CD4-positive, alpha-beta T cell treated with Interleukin-10 for 1 hour (primary cell): ENCODE measurements around the gene CCBE1.
"Not testable (repeated sequence)": the region's sequence is repeated elsewhere in the genome, so short reads cannot be mapped to it uniquely, and the experiment has no call there.

Experiments used
- DNase-seq: peaks from one replicate; pipeline ENCODE4 v3.0.0-alpha.2; 2020

The CCBE1 gene

DNA sequence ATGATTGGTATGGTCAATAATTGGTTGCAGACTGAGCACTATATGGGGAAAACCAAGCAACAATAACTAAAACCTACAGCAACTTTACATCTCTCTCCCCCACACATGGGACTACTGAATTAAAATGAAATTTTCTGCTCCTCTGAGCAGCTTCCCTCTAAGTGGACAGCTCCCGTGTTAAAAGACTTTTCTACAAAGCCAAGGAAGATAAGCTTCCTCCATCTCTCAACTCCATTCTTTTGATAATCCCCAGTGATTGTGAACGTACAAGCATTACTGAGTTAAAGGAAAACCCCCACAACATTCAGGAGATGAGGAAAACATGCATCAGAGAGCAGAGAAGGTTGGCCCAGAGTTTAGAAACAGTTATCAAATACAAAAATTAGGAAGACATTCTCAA, 21.9 kb downstream of the CCBE1 start:
- no peak for DNase-seq

DNA sequence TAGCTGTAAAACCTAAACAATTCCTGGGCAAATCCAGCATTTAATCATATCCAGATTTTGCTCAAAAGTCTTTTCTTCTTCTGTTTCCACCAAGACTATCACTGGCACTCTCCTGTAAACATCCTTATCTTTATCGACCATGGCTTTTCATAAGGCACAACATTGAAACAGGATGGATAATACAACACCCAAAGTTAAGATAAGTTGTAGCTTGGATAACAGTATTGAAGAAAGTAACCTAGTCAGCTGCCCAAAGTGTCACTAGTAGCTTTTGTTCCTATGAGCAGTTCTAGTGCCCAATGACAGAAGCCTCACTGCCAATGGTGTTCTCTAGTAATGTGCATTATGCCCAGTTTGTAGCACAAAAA, 22.3 kb downstream of the CCBE1 start:
- no peak for DNase-seq

DNA sequence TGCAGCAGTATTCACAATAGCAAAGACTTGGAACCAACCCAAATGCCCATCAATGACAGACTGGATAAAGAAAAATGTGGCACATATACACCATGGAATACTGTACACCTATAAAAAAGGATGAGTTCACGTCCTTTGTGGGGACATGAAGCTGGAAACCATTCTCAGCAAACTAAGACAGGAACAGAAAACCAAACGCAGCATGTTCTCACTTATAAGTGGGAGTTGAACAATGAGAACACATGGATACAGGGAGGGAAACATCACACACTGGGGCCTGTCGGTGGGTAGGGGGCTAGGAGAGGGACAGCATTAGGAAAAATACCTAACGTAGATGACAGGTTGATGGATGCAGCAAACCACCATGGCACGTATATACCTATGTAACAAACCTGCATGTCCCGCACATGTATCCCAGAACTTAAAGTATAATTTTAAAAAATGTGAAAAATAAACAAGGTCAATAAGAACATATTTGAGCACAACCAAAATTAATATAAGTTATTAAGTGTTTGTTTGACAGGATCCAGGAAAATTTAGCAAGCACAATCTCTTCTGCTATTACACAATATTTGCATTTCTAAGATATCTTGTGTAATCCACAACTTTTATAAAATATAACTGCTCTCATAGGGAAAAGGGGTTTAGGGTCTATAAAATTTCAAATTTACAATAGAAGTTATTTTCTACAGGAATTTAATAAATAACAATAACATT, 22.9 kb downstream of the CCBE1 start:
- no peak for DNase-seq

- no peak for DNase-seq
These were observed 24.9 kb downstream of the CCBE1 start for GRCh38 chr18:59672235-59672711.

DNA sequence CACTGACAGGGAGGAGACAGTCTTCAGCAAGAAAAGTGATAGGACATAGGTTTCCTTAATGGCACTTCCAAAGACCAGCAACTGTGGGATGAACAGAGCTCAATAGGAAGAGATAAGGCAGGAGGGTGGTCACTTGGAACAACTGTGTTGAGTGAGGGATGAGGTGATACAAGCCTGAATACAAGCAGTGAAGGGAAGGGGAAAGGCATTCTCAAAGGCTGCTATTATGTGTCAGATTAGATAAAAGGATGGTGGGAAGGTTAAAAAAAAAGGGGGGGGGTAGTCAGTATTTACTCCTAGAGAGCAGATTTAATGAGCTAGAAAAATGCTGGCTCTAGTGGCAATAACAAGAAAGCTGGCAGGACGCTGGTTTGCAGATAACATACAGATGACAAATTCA, 25.7 kb downstream of the CCBE1 start:
- DNase-seq, result no peak

DNA sequence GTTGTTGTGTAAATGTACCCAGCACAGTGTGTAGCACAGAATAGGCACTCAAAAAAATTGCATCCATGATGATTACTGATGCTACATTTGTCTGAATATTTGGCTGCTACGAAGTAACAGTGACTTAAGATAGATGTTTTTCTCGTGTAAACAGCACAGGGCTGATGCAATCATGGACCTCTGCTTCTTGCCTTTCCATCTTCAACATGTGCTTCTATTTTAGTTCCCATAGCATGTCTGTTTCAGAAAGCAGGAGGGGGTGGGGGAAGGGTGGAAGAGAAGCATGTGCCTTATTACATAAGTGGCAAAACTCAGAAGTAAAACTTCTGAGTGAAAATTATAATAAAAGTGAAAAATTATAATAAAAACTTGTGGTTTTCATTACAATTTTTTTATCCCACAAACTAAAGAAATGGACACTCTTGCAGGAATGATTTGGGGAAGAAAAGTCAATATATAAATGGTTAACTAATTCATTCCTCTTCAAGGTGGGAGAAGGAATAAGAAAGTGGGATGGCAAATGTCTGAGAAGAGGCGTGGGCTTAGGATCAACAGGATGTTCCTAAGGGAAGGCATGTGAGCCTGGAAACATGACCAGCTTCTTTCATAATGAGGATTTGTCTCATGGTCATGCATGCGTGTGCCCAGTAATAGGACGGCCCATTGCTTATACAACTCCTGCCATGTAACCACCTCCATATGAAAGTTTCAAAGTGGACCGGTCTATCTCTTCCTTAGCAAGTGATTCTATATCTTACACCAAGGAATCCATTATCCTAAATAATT, 27.2 kb downstream of the CCBE1 start:
- no peak for DNase-seq

- DNase-seq, result no peak
These were observed 29.7 kb downstream of the CCBE1 start for GRCh38 chr18:59667488-59667887.

- not testable (repeated sequence) for DNase-seq
These were observed 31.2 kb downstream of the CCBE1 start for GRCh38 chr18:59666007-59666402.

DNA sequence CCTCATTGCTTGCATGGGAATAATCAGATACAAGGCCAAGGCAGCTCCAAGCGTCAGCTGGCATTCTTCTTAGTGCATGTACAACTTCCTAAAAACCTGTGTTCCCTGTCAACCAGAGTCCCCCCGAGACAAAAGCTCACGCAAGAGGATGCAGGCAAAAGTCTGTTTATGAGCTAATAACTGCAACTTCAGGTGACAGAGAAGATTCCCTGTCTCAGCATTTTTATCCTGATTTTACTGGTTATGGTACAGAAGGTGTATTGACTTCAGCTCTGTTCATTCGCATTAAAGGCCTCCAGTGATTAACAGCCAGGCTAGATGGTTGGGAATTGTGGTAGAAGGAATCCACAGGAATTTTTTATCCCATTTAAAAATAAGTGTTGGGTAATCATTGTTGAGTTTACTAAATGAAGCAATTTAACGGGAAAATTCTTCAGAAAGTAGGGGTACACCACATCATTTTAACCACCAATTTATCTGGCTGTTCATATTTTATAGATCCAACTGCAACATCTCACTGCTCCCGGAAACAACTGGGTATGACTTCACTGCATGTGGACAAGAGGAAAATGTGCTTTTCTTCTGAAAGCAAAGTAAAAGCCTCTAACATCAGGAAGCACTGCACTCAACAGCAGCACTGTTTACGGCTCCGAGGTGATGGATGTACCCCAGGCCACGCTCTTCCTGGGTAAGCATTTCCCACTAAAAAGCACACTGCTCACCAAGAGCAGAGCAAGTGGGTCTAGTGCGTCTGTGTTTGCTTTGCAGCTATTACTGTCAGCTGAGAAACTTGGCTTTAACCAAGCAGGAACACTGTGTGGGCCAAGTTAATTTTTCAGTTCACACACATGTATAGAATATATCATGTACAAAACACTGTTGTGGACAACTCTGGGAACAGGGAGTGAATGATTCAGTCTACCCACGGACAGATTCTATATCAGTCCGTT, 31.9 kb downstream of the CCBE1 start:
- no peak for DNase-seq

DNA sequence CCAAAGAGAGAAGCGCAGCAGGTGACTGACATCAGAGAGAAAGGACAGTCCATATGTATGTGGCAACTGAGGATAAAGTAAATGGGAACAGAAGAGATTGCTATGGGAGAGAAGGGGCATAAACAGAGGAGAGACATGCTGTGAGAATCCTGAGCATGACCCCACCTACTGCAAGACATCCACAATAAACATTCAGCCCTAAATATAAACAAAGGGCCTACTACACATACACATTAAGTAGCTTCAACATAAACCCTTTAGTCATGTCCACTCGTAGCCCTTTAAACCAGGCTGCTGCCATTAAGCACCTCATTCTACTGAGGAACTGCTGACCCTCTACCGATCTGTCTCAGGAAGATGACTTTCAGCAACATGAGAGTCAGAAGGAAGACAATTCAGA, 32.9 kb downstream of the CCBE1 start:
- no peak for DNase-seq

DNA sequence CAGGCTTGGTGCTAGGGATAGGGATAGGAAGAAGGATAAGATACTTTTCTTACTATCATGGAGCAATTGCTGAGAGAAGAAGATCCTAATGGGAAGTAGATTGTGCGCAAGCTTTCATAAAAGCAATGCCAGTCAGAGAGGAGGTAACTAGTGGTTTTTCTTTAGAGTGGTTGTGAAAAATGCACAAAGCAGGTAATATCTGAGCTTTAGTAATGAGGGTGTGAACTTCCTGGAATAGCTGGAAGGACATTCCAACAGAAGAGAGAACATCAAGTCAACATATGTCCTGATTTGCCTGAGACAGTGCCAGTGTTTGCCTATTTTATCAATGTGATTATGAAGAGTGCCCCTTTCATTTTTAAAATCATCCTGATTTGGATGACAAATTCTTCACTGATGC, 34.1 kb downstream of the CCBE1 start:
- DNase-seq, result no peak

DNA sequence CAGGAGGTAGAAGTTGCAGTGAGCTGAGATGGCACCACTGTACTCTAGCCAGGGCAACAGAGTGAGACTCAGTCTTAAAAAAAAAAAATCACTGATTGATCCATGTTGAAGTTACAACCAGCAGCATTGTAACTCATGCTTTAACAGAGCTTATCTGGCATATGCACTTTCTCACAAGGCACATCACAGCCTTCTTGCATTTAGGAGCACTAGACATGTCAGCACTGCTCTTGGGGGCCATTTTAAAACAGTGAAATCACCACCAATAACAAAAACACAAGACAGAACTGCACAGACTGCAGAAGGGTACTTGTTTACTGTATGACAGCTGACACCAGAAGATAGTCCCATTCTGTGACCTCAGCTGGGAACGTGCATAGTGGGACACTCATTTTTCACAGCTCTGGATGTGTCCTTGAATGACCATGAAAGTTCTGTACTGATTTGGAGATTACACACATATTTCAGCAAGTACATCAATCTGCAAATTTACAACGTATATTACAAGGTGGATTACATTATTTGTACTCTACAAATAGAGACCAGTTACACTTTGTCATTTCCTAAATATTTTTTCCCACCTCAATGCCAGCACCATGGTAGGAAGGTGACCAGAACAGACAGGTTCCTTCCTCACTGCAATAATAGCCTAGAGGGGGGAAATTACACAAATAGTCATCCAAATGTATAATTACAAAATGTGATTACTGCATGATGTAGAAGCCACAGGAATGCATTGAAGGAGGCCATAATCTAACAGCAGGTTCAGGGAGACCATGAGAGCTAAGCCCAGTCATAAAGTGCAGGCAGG, 35.1 kb downstream of the CCBE1 start:
- DNase-seq, result no peak

GRCh38 chr18:59660786-59661743, 36.2 kb downstream of the CCBE1 start:
- no peak for DNase-seq

GRCh38 chr18:59660366-59660765, 36.9 kb downstream of the CCBE1 start:
- no peak for DNase-seq

DNA sequence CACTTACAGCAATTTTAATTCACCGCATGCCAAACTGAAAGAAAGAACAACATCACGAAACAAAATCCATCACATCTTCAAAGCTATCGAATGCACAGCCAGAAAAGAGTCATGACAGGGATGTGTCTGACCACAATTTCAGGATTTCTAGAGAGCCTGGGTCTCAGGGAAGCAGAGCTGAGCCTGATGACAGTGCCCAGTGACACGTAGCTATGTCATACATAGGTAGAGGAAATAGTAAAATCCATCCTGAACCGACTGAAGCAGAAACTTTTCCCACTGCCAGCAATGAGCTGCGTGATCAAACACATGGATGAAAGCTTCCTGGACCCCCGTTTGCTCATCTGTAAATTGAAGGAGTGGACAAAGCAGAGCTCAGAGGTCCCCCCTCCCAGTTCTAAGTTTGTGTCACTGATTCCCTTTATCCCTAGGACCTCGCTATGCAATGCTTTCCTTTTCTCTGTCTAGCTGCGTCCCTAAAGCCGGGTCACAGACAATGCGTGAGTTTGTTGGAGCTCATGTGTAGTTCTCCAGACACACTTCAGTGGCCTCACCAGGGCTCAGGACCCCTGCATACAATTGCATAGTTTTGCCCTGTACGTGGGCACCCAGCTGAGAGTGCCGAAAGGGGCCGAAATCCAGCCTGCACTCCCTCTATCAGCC, 37.6 kb downstream of the CCBE1 start:
- no peak for DNase-seq

DNA sequence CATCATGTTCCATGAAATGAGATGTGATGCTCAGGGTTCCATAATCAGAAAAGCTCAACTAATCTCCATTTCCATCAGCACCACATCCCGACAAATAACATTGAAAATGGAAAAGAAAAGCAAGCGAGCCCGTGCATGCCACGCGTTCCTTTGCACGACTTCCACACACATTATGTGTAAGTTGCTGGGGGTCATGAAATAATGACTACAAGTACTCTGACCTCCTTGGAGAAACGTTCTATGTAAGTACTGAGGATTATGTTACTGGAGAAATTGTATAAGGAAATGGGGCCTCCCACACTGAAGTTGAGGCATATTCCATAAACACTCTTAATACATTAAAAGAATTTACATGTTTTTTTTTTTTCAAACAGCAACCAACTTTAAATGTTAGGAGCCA, 38.3 kb downstream of the CCBE1 start:
- DNase-seq, result no peak

GRCh38 chr18:59657012-59657411, 40.2 kb downstream of the CCBE1 start:
- DNase-seq, result no peak

GRCh38 chr18:59656373-59656887, 40.8 kb downstream of the CCBE1 start:
- no peak for DNase-seq

- DNase-seq, result no peak
These were observed 41.5 kb downstream of the CCBE1 start for GRCh38 chr18:59655676-59656075.

GRCh38 chr18:59651071-59651470, 46.2 kb downstream of the CCBE1 start:
- no peak for DNase-seq
